SIG-M5 treated with dmso at 0.1 percent for 504 hours (cell line): ENCODE measurements around the gene KAT5.
"Not testable (repeated sequence)": the region's sequence is repeated elsewhere in the genome, so short reads cannot be mapped to it uniquely, and the experiment has no call there.

Experiments used
- DNase-seq: peaks from one replicate; lab custom pipeline; 2025; ENCODE audit not compliant: unreplicated experiment; lab: John Stamatoyannopoulos, UW

The KAT5 gene

GRCh38 chr11:65743681-65744025 is 31.6 kb downstream of the KAT5 start:
- no peak for DNase-seq

GRCh38 chr11:65744026-65744698 is 32.1 kb downstream of the KAT5 start:
- peak; percentile 43 for DNase-seq

GRCh38 chr11:65744699-65745042 is 32.6 kb downstream of the KAT5 start:
- DNase-seq: no peak

- no peak for DNase-seq
Measured at GRCh38 chr11:65745049-65745448, 33.0 kb downstream of the KAT5 start.

GRCh38 chr11:65762169-65762568 is 50.1 kb downstream of the KAT5 start:
- DNase-seq: not testable (repeated sequence)

GRCh38 chr11:65762816-65763215 is 50.8 kb downstream of the KAT5 start:
- not testable (repeated sequence) for DNase-seq

- no peak for DNase-seq
Measured at GRCh38 chr11:65764434-65764833, 52.4 kb downstream of the KAT5 start.

- DNase-seq: peak; percentile 77
Measured at GRCh38 chr11:65766535-65766934, 54.5 kb downstream of the KAT5 start.

- no peak for DNase-seq
Measured at GRCh38 chr11:65767406-65767805, 55.4 kb downstream of the KAT5 start.

- not testable (repeated sequence) for DNase-seq
Measured at GRCh38 chr11:65767806-65768205, 55.8 kb downstream of the KAT5 start.
